ENCODE data around the gene FBXW4.

GRCh38 chr10:101653536-101653935 is 41.4 kb downstream of the FBXW4 start:
- TF ChIP-seq SUZ12 (IDR thresholded peaks at IDR 0.05) (no peak), SP1 (IDR thresholded peaks at IDR 0.05) (no peak), FOXA1 (IDR thresholded peaks at IDR 0.05) (no peak), ARNT (IDR thresholded peaks at IDR 0.05) (no peak)

Measured in HEK293T (cell line).